ENCODE measurements around the gene L1TD1.

Gene L1TD1

DNA sequence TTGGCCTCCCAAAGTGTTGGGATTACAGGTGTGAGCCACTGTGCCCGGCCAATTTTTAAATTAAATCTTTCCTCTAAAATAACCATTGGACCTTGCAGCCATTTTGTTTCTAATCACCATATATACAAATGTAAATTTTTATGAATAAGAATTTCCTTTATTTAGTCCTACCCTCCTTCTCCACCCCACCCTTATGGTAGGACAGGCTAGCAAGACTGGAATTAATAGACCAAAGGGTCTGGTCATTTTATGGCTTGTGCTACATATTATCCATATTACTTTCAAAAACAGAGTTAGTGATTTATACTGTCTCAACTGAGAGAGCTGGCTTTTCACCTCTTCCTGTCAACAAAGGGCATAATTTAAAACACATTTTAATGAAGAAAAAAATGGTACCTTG is 26.5 kb downstream of the L1TD1 start:
- no peak overlapping the region for H3K4me3 ChIP-seq (ENCODE audit: low read depth, low read length)
- TF ChIP-seq, protein P1, sequence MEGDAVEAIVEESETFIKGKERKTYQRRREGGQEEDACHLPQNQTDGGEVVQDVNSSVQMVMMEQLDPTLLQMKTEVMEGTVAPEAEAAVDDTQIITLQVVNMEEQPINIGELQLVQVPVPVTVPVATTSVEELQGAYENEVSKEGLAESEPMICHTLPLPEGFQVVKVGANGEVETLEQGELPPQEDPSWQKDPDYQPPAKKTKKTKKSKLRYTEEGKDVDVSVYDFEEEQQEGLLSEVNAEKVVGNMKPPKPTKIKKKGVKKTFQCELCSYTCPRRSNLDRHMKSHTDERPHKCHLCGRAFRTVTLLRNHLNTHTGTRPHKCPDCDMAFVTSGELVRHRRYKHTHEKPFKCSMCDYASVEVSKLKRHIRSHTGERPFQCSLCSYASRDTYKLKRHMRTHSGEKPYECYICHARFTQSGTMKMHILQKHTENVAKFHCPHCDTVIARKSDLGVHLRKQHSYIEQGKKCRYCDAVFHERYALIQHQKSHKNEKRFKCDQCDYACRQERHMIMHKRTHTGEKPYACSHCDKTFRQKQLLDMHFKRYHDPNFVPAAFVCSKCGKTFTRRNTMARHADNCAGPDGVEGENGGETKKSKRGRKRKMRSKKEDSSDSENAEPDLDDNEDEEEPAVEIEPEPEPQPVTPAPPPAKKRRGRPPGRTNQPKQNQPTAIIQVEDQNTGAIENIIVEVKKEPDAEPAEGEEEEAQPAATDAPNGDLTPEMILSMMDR (conservative IDR thresholded peaks at IDR 0.05; ENCODE audit: low read depth, low read length): no peak
- DNase-seq (ENCODE audit: low read depth): no peak

- no peak overlapping the region for H3K4me3 ChIP-seq (ENCODE audit: low read depth, low read length)
- TF ChIP-seq, protein P1 (conservative IDR thresholded peaks at IDR 0.05; ENCODE audit: low read depth, low read length): no peak
- DNase-seq (ENCODE audit: low read depth): no peak
Observed at GRCh38 chr1:62222321-62222720, 27.7 kb downstream of the L1TD1 start.

DNA sequence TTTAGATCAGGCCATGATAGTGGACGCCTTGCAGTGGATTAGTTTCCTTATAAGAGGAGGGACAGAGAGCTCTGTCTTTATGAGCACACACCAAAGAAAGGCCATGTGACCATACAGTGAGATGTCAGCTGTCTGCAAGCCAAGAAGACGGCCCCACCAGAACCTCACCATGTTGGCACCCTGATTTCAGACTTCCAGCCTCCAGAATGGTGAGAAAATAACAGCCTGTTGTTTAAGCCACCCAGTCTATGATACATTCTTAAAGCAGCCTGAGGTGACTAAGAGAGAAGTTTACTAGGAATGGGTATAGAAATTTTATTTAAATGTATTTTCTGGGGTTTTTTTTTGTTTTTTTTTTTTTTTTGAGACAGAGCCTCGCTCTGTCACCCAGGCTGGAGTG is 29.5 kb downstream of the L1TD1 start:
- DNase-seq (ENCODE audit: low read depth): no peak
- TF ChIP-seq, protein P1 (conservative IDR thresholded peaks at IDR 0.05; ENCODE audit: low read depth, low read length): no peak
- no peak overlapping the region for H3K4me3 ChIP-seq (ENCODE audit: low read depth, low read length)

DNA sequence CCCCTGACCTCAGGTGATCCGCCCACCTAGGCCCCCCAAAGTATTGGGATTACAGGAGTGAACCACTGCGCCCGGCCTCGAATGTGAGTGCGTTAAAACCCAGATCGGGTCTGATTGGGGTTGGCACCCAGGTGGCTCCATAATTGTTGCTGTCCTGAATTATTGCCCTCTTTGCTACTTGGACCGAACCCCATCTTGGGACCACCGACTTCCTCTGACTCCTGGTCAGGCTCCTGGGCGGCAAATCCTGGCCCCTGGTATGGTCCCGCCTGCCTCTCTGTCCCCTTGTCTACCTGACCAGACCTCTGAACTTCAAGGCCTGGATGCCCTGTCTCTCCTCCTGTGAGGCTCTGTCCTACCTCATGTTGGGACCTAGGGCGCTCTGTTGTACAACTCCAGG is 32.8 kb downstream of the L1TD1 start:
- no peak overlapping the region for H3K4me3 ChIP-seq (ENCODE audit: low read depth, low read length)
- TF ChIP-seq, protein P1 (conservative IDR thresholded peaks at IDR 0.05; ENCODE audit: low read depth, low read length): no peak
- no peak for DNase-seq (ENCODE audit: low read depth)

GRCh38 chr1:62228136-62228882 is 33.7 kb downstream of the L1TD1 start:
- TF ChIP-seq, protein P1 (conservative IDR thresholded peaks at IDR 0.05; ENCODE audit: low read depth, low read length): no peak
- DNase-seq (ENCODE audit: low read depth): no peak
- no peak overlapping the region for H3K4me3 ChIP-seq (ENCODE audit: low read depth, low read length)

GRCh38 chr1:62228883-62229187 is 34.2 kb downstream of the L1TD1 start:
- TF ChIP-seq, protein P1 (conservative IDR thresholded peaks at IDR 0.05; ENCODE audit: low read depth, low read length): no peak
- H3K4me3 ChIP-seq (ENCODE audit: low read depth, low read length): no peak overlapping the region
- DNase-seq (ENCODE audit: low read depth): no peak

DNA sequence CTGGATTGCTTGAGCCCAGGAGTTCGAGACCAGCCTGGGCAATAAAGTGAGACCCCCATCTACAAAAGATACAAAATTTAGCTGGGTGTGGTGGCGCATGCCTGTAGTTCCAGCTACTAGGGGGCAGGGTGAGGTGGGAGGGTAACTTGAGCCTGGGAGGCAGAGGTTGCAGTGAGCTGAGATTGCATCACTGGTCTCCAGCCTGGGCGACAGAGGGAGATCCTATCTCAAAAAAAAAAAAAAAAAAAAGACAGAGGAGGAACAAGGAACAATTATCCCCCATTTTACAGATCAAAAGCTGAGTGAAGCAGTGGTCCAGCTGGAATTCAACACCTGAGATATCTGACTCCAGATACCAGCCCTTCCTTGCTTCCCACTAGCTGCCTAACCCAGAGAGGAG is 34.8 kb downstream of the L1TD1 start:
- DNase-seq (ENCODE audit: low read depth): no peak
- H3K4me3 ChIP-seq (ENCODE audit: low read depth, low read length): no peak overlapping the region
- TF ChIP-seq, protein P1 (conservative IDR thresholded peaks at IDR 0.05; ENCODE audit: low read depth, low read length): no peak

Data from choroid plexus epithelial cell (primary cell).